ENCODE data around the gene ATP9A. TPM values are rescaled to one million over a fixed set of nuclear protein-coding genes. Genes with fewer than 3 reads are reported as not detected.
A peak's percentile ranks its signal among the peaks of the same experiment; 100 is the strongest.
"Not testable (repeated sequence)": the region's sequence is repeated elsewhere in the genome, so short reads cannot be mapped to it uniquely, and the experiment has no call there.

Gene ATP9A
- total RNA-seq, 1 experiment from 2014 or later, result 31.3 TPM

DNA sequence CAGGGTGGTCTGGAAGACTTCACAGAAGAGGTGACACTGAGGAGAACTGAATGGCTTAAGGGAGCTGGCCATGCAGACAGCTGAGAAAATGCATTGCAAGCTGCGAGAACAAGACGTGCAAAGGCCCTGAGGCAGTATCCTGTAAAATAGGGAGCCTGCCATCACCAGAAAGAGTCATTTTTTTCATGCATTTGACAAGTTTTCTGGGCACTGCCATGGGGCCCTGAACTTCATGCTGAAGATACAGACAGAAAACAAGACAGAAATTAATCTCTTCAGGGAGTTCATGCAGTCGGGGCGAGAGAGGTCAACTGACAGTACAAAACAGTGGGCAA, 196.8 kb downstream of the ATP9A start:
- H3K27me3 ChIP-seq (ENCODE audit: low read length), result no peaks in the 10 kb centered on the region
- peaks cover 5% of the 10 kb centered on the region for H3F3A ChIP-seq (ENCODE audit: low read length, unreplicated experiment)
- ChIA-PET CTCF (no interaction called here), POLR2A (ENCODE audit: unreplicated experiment) (no interaction called here)
- intact Hi-C loops (cut with micrococcal nuclease), result no loop called here
- no peaks in the 10 kb centered on the region for H4K20me1 ChIP-seq (ENCODE audit: low read length)
- no peak for ATAC-seq
- H3K4me1 ChIP-seq (ENCODE audit: insufficient read depth, low read length), result peaks cover 25% of the 10 kb centered on the region
- H3K27ac ChIP-seq (ENCODE audit: low read length), result no peak overlapping the region
- TF ChIP-seq EZH2 (IDR thresholded peaks at IDR 0.05; ENCODE audit: low read length, unreplicated experiment), result no peak
- no peak for TF ChIP-seq EZH2phosphoT487 (IDR thresholded peaks at IDR 0.05; ENCODE audit: borderline replicate concordance, low read length)
- TF ChIP-seq CTCF (conservative IDR thresholded peaks at IDR 0.05; ENCODE audit: low read depth, low read length), result no peak
- no peak overlapping the region for H2AFZ ChIP-seq (ENCODE audit: low read length)
- no peak overlapping the region for H3K9ac ChIP-seq (ENCODE audit: low read length)
- DNase-seq, result no peak
- H3K4me2 ChIP-seq (ENCODE audit: low read length), result no peak overlapping the region
- H3K9me3 ChIP-seq (ENCODE audit: low read length), result no peaks in the 10 kb centered on the region
- no peaks in the 10 kb centered on the region for H3K9me2 ChIP-seq (replicated peaks; ENCODE audit: low read length)
- BruUV-seq (replicated peaks), result no TSS peak
- no peak overlapping the region for H3K4me3 ChIP-seq (ENCODE audit: low read length)
- H3K36me3 ChIP-seq (ENCODE audit: low read depth, low read length), result no peaks in the 10 kb centered on the region
- no peaks in the 10 kb centered on the region for H3K79me2 ChIP-seq (ENCODE audit: low read length)

- TF ChIP-seq EZH2 (IDR thresholded peaks at IDR 0.05; ENCODE audit: low read length, unreplicated experiment) (no peak), CTCF (conservative IDR thresholded peaks at IDR 0.05; ENCODE audit: low read depth, low read length) (no peak), EZH2phosphoT487 (IDR thresholded peaks at IDR 0.05; ENCODE audit: borderline replicate concordance, low read length) (no peak)
- ChIA-PET CTCF (no interaction called here), POLR2A (ENCODE audit: unreplicated experiment) (no interaction called here)
- Histone ChIP-seq H3K9ac (ENCODE audit: low read length) (no peak overlapping the region), H3K79me2 (ENCODE audit: low read length) (no peaks in the 10 kb centered on the region), H3K4me3 (ENCODE audit: low read length) (no peak overlapping the region), H4K20me1 (ENCODE audit: low read length) (no peaks in the 10 kb centered on the region), H3F3A (ENCODE audit: low read length, unreplicated experiment) (peaks cover 5% of the 10 kb centered on the region), H3K4me1 (ENCODE audit: insufficient read depth, low read length) (peaks cover 25% of the 10 kb centered on the region), H3K9me3 (ENCODE audit: low read length) (no peaks in the 10 kb centered on the region), H3K4me2 (ENCODE audit: low read length) (no peak overlapping the region), H2AFZ (ENCODE audit: low read length) (no peak overlapping the region), H3K9me2 (replicated peaks; ENCODE audit: low read length) (no peaks in the 10 kb centered on the region), H3K27ac (ENCODE audit: low read length) (no peak overlapping the region), H3K27me3 (ENCODE audit: low read length) (no peaks in the 10 kb centered on the region), H3K36me3 (ENCODE audit: low read depth, low read length) (no peaks in the 10 kb centered on the region)
- intact Hi-C loops (cut with micrococcal nuclease), result no loop called here
- no TSS peak for BruUV-seq (replicated peaks)
- DNase-seq (no peak), ATAC-seq (no peak)
Measured at GRCh38 chr20:51570739-51571459, 197.3 kb downstream of the ATP9A start.

DNA sequence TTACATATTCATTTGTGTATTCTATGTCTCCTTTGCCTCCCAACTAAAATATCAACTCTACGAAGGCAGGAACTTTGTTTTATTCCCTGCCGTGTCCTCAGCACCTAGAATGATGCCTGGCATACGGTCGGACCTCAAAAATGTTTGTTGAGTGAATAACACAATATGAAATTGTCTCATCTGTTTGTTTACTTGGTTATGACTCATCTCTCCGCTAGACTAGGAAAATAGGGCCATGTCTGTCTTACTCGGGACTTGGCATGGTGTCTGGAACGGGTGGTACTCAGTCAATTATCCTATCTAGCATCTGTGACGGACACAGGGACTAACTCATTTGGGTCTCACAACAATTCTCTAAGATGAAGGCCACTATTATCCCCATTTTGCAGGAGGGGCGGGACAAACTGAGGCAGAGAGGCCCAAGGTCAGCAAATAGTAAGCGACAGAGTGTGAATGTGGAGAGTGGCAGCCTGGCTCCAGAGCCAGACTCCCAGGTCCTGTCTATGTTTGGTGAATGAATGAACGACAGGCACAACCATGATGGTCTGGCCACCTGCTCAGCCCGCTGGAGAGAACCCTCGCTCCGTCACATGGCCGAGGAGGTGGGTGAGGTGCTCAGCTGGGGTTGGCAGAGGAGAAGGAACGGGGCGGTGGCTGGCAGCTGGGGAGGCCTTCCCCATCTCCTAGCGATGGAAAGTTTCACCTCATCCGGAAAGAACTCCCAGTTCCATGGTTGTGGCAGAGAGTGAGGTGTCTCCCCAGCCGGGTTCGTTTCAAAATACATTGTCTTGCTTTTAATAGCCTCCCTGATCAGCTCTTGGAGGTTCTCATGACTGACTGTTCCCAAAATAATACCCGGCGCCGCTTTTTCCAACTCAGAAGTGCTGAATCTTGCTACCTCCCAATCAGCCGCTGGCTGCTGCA, 198.1 kb downstream of the ATP9A start:
- Histone ChIP-seq H3K4me3 (ENCODE audit: low read length) (no peak overlapping the region), H3F3A (ENCODE audit: low read length, unreplicated experiment) (peaks cover 5% of the 10 kb centered on the region), H3K9ac (ENCODE audit: low read length) (no peak overlapping the region), H3K79me2 (ENCODE audit: low read length) (no peaks in the 10 kb centered on the region), H4K20me1 (ENCODE audit: low read length) (no peaks in the 10 kb centered on the region), H2AFZ (ENCODE audit: low read length) (no peak overlapping the region), H3K9me3 (ENCODE audit: low read length) (no peaks in the 10 kb centered on the region), H3K4me1 (ENCODE audit: insufficient read depth, low read length) (peaks cover 25% of the 10 kb centered on the region), H3K36me3 (ENCODE audit: low read depth, low read length) (no peaks in the 10 kb centered on the region), H3K4me2 (ENCODE audit: low read length) (peak overlapping the region; percentile 12), H3K9me2 (replicated peaks; ENCODE audit: low read length) (no peaks in the 10 kb centered on the region), H3K27me3 (ENCODE audit: low read length) (no peaks in the 10 kb centered on the region), H3K27ac (ENCODE audit: low read length) (no peak overlapping the region)
- ATAC-seq (peak; percentile 75), DNase-seq (peak; percentile 98)
- intact Hi-C loops (cut with micrococcal nuclease), result no loop called here
- POLR2A ChIA-PET (ENCODE audit: unreplicated experiment), result no interaction called here
- no TSS peak for BruUV-seq (replicated peaks)
- TF ChIP-seq EZH2phosphoT487 (IDR thresholded peaks at IDR 0.05; ENCODE audit: borderline replicate concordance, low read length) (peak; percentile 89), CTCF (conservative IDR thresholded peaks at IDR 0.05; ENCODE audit: low read depth, low read length) (no peak)
- CTCF ChIA-PET, result no interaction called here

DNA sequence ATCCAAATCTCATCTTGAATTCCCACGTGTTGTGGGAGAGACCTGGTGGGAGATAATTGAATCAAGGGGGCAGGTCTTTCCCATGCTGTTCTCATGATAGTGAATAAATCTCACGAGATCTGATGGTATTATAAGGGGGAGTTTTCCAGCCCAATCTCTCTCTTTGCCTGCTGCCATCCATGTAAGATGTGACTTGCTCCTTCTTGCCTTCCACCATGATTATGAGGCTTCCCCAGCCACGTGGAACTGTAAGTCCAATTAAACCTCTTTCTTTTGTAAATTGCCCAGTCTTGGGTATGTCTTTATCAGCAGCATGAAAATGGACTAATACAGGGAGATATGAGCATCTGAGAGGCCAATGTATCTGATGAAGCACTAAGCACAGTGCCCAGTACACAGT, 199.7 kb downstream of the ATP9A start:
- H3K4me2 ChIP-seq (ENCODE audit: low read length); ATAC-seq; DNase-seq; CTCF ChIA-PET; H3K9me2 ChIP-seq (replicated peaks; ENCODE audit: low read length); H3F3A ChIP-seq (ENCODE audit: low read length, unreplicated experiment); intact Hi-C loops (cut with micrococcal nuclease); H3K27ac ChIP-seq (ENCODE audit: low read length); H2AFZ ChIP-seq (ENCODE audit: low read length); H3K27me3 ChIP-seq (ENCODE audit: low read length); BruUV-seq (replicated peaks); H4K20me1 ChIP-seq (ENCODE audit: low read length); H3K4me3 ChIP-seq (ENCODE audit: low read length); H3K9me3 ChIP-seq (ENCODE audit: low read length); H3K79me2 ChIP-seq (ENCODE audit: low read length); H3K36me3 ChIP-seq (ENCODE audit: low read depth, low read length); H3K9ac ChIP-seq (ENCODE audit: low read length); POLR2A ChIA-PET (ENCODE audit: unreplicated experiment): not testable (repeated sequence)
- H3K4me1 ChIP-seq (ENCODE audit: insufficient read depth, low read length), result peaks cover 26% of the 10 kb centered on the region

Measured in PC-3 (cell line).